H1 (cell line): ENCODE measurements around the gene PDE9A. TPM values are rescaled to one million over a fixed set of nuclear protein-coding genes. Genes with fewer than 3 reads are reported as not detected.

Experiments used
- CBX8 ChIP-seq: fragments of 300-800, 300-1000 bp; sonication (generic); IDR thresholded peaks from 2 replicates; pipeline ENCODE4 v1.7.1; 2016; ENCODE audit warnings: low read depth, low read length, borderline replicate concordance
- EGR1 ChIP-seq: IDR thresholded peaks from 2 replicates; pipeline ENCODE4 v1.6.1; 2011; ENCODE audit warnings: low read depth, low read length, borderline replicate concordance
- JUND ChIP-seq: IDR thresholded peaks from 2 replicates; pipeline ENCODE4 v1.6.1; 2011; ENCODE audit warnings: mild to moderate bottlenecking, improper control_type of control experiment, low read length
- SP1 ChIP-seq: IDR thresholded peaks from 2 replicates; pipeline ENCODE4 v1.6.1; 2011; ENCODE audit warnings: low read depth, low read length
- SRF ChIP-seq: IDR thresholded peaks from 2 replicates; pipeline ENCODE4 v1.6.1; 2011; ENCODE audit warnings: mild to moderate bottlenecking, low read depth, low read length, moderate library complexity
- polyA plus RNA-seq, 7 experiments: library from polyadenylated mRNA; depleted of rRNA in 3 of 7; stranded (reverse) in 5 of 7; unstranded in 2 of 7; fragments of >200 nt in 5 of 7; fragments of 200-250 nt in 2 of 7; gene quantifications; 1 replicate in 5 of 7; 2 replicates in 1 of 7; 4 replicates in 1 of 7; pipeline versions ENCODE4 v1.2.1 to v1.2.3, GENCODE V29; 2011 to 2013; ENCODE audit warnings: missing spikeins in 2 of 7, mixed read lengths in 2 of 7
- total RNA-seq: library from RNA; stranded (reverse); fragmentation: NEBNext Ultra II Directional; extraction: Animal tissue kit (Norgen Biotek cat#: 25700); gene quantifications from 2 replicates; pipeline ENCODE4 v1.2.1, GENCODE V29; 2021
- TF ChIP-seq, protein P1 (sequence below): fragments of 300-600 bp; sonication (generic); IDR thresholded peaks from 2 replicates; pipeline ENCODE4 v1.7.1; 2012; ENCODE audit warnings: low read length, moderate library complexity, mild to moderate bottlenecking, inconsistent platforms; ENCODE audit not compliant: insufficient replicate concordance
- TF ChIP-seq, protein P2 (sequence below): IDR thresholded peaks from 2 replicates; pipeline ENCODE4 v1.6.1; 2011; ENCODE audit warnings: low read depth, mild to moderate bottlenecking, low read length; ENCODE audit not compliant: insufficient read depth

PDE9A gene
- total and polyA plus RNA-seq, 2 of the 8 experiments (the other 6 are each of a cell fraction or from before 2014, with no cell fraction given) = 39.2 to 45.9 TPM

DNA sequence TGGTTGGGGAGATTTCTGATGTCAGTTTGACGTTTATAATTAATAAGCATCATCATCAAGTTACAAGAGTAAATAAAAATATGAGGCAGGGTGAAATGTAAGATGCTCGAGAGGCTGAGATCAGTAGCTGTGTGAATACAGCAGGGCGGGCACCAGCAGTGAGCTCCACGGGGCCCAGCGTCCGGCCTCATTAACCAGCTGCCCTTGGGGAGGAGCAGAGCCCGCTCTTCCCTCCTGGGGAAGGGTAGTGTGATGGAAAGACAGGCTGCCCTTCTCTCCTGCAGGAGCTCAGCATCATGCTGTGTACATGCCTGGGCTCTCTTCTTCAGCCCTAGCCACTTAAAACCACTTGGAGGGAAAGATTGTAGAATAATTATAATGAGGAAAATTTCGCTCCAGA is 23.4 kb downstream of the PDE9A start (continued):
- TF ChIP-seq SP1 (no peak), CBX8 (no peak), JUND (no peak), SRF (no peak), EGR1 (no peak)
- TF ChIP-seq, protein P1, sequence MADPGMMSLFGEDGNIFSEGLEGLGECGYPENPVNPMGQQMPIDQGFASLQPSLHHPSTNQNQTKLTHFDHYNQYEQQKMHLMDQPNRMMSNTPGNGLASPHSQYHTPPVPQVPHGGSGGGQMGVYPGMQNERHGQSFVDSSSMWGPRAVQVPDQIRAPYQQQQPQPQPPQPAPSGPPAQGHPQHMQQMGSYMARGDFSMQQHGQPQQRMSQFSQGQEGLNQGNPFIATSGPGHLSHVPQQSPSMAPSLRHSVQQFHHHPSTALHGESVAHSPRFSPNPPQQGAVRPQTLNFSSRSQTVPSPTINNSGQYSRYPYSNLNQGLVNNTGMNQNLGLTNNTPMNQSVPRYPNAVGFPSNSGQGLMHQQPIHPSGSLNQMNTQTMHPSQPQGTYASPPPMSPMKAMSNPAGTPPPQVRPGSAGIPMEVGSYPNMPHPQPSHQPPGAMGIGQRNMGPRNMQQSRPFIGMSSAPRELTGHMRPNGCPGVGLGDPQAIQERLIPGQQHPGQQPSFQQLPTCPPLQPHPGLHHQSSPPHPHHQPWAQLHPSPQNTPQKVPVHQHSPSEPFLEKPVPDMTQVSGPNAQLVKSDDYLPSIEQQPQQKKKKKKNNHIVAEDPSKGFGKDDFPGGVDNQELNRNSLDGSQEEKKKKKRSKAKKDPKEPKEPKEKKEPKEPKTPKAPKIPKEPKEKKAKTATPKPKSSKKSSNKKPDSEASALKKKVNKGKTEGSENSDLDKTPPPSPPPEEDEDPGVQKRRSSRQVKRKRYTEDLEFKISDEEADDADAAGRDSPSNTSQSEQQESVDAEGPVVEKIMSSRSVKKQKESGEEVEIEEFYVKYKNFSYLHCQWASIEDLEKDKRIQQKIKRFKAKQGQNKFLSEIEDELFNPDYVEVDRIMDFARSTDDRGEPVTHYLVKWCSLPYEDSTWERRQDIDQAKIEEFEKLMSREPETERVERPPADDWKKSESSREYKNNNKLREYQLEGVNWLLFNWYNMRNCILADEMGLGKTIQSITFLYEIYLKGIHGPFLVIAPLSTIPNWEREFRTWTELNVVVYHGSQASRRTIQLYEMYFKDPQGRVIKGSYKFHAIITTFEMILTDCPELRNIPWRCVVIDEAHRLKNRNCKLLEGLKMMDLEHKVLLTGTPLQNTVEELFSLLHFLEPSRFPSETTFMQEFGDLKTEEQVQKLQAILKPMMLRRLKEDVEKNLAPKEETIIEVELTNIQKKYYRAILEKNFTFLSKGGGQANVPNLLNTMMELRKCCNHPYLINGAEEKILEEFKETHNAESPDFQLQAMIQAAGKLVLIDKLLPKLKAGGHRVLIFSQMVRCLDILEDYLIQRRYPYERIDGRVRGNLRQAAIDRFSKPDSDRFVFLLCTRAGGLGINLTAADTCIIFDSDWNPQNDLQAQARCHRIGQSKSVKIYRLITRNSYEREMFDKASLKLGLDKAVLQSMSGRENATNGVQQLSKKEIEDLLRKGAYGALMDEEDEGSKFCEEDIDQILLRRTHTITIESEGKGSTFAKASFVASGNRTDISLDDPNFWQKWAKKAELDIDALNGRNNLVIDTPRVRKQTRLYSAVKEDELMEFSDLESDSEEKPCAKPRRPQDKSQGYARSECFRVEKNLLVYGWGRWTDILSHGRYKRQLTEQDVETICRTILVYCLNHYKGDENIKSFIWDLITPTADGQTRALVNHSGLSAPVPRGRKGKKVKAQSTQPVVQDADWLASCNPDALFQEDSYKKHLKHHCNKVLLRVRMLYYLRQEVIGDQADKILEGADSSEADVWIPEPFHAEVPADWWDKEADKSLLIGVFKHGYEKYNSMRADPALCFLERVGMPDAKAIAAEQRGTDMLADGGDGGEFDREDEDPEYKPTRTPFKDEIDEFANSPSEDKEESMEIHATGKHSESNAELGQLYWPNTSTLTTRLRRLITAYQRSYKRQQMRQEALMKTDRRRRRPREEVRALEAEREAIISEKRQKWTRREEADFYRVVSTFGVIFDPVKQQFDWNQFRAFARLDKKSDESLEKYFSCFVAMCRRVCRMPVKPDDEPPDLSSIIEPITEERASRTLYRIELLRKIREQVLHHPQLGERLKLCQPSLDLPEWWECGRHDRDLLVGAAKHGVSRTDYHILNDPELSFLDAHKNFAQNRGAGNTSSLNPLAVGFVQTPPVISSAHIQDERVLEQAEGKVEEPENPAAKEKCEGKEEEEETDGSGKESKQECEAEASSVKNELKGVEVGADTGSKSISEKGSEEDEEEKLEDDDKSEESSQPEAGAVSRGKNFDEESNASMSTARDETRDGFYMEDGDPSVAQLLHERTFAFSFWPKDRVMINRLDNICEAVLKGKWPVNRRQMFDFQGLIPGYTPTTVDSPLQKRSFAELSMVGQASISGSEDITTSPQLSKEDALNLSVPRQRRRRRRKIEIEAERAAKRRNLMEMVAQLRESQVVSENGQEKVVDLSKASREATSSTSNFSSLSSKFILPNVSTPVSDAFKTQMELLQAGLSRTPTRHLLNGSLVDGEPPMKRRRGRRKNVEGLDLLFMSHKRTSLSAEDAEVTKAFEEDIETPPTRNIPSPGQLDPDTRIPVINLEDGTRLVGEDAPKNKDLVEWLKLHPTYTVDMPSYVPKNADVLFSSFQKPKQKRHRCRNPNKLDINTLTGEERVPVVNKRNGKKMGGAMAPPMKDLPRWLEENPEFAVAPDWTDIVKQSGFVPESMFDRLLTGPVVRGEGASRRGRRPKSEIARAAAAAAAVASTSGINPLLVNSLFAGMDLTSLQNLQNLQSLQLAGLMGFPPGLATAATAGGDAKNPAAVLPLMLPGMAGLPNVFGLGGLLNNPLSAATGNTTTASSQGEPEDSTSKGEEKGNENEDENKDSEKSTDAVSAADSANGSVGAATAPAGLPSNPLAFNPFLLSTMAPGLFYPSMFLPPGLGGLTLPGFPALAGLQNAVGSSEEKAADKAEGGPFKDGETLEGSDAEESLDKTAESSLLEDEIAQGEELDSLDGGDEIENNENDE = no peak
- TF ChIP-seq, protein P2, sequence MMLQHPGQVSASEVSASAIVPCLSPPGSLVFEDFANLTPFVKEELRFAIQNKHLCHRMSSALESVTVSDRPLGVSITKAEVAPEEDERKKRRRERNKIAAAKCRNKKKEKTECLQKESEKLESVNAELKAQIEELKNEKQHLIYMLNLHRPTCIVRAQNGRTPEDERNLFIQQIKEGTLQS = no peak
